GM12878 (cell line): Measurements from ENCODE around the gene HERPUD2. TPM values are rescaled to one million over a fixed set of nuclear protein-coding genes. Genes with fewer than 3 reads are reported as not detected.

Experiments used
- ATAC-seq: fragments of 200-7000 bp; cut with Tn5 transposase; 3 replicates; pipeline ENCODE4 v1.9.1; 2020; ENCODE audit warnings: mild to moderate bottlenecking, moderate library complexity
- BruUV-seq: library from RNA; stranded (reverse); fragments of 400-500 nt; replicated peaks from 2 replicates; lab custom pipeline; 2021; lab: Mats Ljungman, UMichigan
- CTCF ChIA-PET: fragments of 300-600 bp; sonication (Branson Sonifier 250); formaldehyde crosslinking; extraction: SDS; loops from one replicate; lab custom pipeline; 2021; ENCODE audit warnings: inconsistent platforms; lab: Yijun Ruan, JAX
- POLR2A ChIA-PET: fragments of 350-600 bp; formaldehyde crosslinking; extraction: SDS; loops from one replicate; lab custom pipeline; 2021; ENCODE audit warnings: inconsistent platforms; lab: Charles Lee
- RAD21 ChIA-PET: fragments of 300-600 bp; sonication (Branson Sonifier 250); formaldehyde crosslinking; loops from one replicate; lab custom pipeline; 2023; ENCODE audit warnings: antibody characterized with exemption; ENCODE audit not compliant: unreplicated experiment; lab: Charles Lee
- SMC1A ChIA-PET: fragments of 300-600 bp; sonication (Branson Sonifier 250); formaldehyde crosslinking; loops from one replicate; lab custom pipeline; 2023; ENCODE audit not compliant: unreplicated experiment, uncharacterized antibody; lab: Charles Lee
- DNase-seq: peaks from one replicate; pipeline ENCODE4 v3.0.0-alpha.2; 2011; ENCODE audit warnings: low read depth, low spot score
- FAIRE-seq: peaks from 3 replicates; lab custom pipeline; 2011; peaks lifted over from hg19 to GRCh38; lab: Jason Lieb, UNC
- H2AFZ ChIP-seq: 2 replicates; pipeline ENCODE4 v1.6.0; 2011; ENCODE audit warnings: low read depth, low read length, control low read depth; ENCODE audit not compliant: control insufficient read depth
- H3K27ac ChIP-seq: 2 replicates; pipeline ENCODE4 v1.5.1; 2011; ENCODE audit warnings: control low read depth; ENCODE audit not compliant: control insufficient read depth, insufficient read depth
- H3K27me3 ChIP-seq, 2 experiments: replicated peaks in 1 of 2; 2 replicates each; pipeline versions ENCODE4 v1.6.0 to v1.6.1; 2011; ENCODE audit warnings: low read length in 1 of 2; ENCODE audit not compliant: control insufficient read depth in 2 of 2, insufficient read depth in 2 of 2
- H3K36me3 ChIP-seq, 2 experiments: 2 replicates each; pipeline ENCODE4 v1.5.1; 2011; ENCODE audit warnings: low read length in 1 of 2; ENCODE audit not compliant: control insufficient read depth in 2 of 2, insufficient read depth in 2 of 2
- H3K4me1 ChIP-seq: 2 replicates; pipeline ENCODE4 v1.6.1; 2011; ENCODE audit warnings: mild to moderate bottlenecking, low read length, moderate library complexity, mixed read lengths; ENCODE audit not compliant: control insufficient read depth, insufficient read depth
- H3K4me2 ChIP-seq: 2 replicates; pipeline ENCODE4 v1.6.0; 2011; ENCODE audit warnings: control low read depth; ENCODE audit not compliant: control insufficient read depth, insufficient read depth
- H3K4me3 ChIP-seq: fragments of 200-600 bp; sonication (generic); 2 replicates; pipeline ENCODE4 v1.5.1; 2016
- H3K79me2 ChIP-seq: 2 replicates; pipeline ENCODE4 v1.6.0; 2011; ENCODE audit warnings: low read length; ENCODE audit not compliant: control insufficient read depth, insufficient read depth
- H3K9ac ChIP-seq: 2 replicates; pipeline ENCODE4 v1.8.0; 2011; ENCODE audit warnings: low read length, control low read depth, mixed read lengths; ENCODE audit not compliant: control insufficient read depth, insufficient read depth
- H3K9me3 ChIP-seq: replicated peaks from 3 replicates; pipeline ENCODE4 v1.5.1; 2011; ENCODE audit warnings: mild to moderate bottlenecking, low read length; ENCODE audit not compliant: control insufficient read depth, insufficient read depth
- H4K20me1 ChIP-seq: 2 replicates; pipeline ENCODE4 v1.6.0; 2011; ENCODE audit not compliant: control insufficient read depth, insufficient read depth
- ASH2L ChIP-seq: fragments of 300-600, 200-600 bp; sonication (generic); IDR thresholded peaks from 2 replicates; pipeline ENCODE4 v1.6.1; 2017; ENCODE audit warnings: low read depth, mild to moderate bottlenecking, borderline replicate concordance
- CBFB ChIP-seq: IDR thresholded peaks from 2 replicates; pipeline ENCODE4 v1.6.1; 2016; ENCODE audit warnings: antibody characterized with exemption, low read depth
- CEBPZ ChIP-seq: fragments of 150-350 bp; IDR thresholded peaks from 2 replicates; pipeline ENCODE4 v1.6.1; 2016; ENCODE audit warnings: low read depth, low read length
- E4F1 ChIP-seq: fragments of 450-650 bp; IDR thresholded peaks from 2 replicates; pipeline ENCODE4 v1.6.1; 2018; ENCODE audit warnings: borderline replicate concordance, mild to moderate bottlenecking; ENCODE audit not compliant: partially characterized antibody
- GATAD2B ChIP-seq: fragments of 450-650 bp; conservative IDR thresholded peaks from 2 replicates; pipeline ENCODE4 v1.6.1; 2017; ENCODE audit warnings: low read depth, mild to moderate bottlenecking, moderate library complexity
- IRF3 ChIP-seq: fragments of 450-650 bp; IDR thresholded peaks from 2 replicates; pipeline ENCODE4 v1.6.1; 2014; ENCODE audit warnings: mild to moderate bottlenecking
- JUNB ChIP-seq: IDR thresholded peaks from 2 replicates; pipeline ENCODE4 v1.6.1; 2016; ENCODE audit warnings: antibody characterized with exemption, mild to moderate bottlenecking
- NR2F1 ChIP-seq: fragments of 450-650 bp; conservative IDR thresholded peaks from 2 replicates; pipeline ENCODE4 v1.6.1; 2017; ENCODE audit warnings: mild to moderate bottlenecking
- PML ChIP-seq: IDR thresholded peaks from 2 replicates; pipeline ENCODE4 v1.6.1; 2012; ENCODE audit warnings: low read length, inconsistent platforms
- SMAD1 ChIP-seq: fragments of 450-650 bp; IDR thresholded peaks from 2 replicates; pipeline ENCODE4 v1.6.1; 2018; ENCODE audit warnings: mild to moderate bottlenecking, low read depth; ENCODE audit not compliant: partially characterized antibody
- SUPT20H ChIP-seq: IDR thresholded peaks from 2 replicates; pipeline ENCODE4 v1.6.1; 2011; ENCODE audit warnings: low read depth, mild to moderate bottlenecking, low read length, moderate library complexity, borderline replicate concordance; ENCODE audit not compliant: control insufficient read depth
- ZBTB11 ChIP-seq: fragments of 450-650 bp; formaldehyde crosslinking; IDR thresholded peaks from 2 replicates; pipeline ENCODE4 v1.5.0; 2022; ENCODE audit warnings: mild to moderate bottlenecking, missing genetic modification characterization
- WGBS: methylation state at CpG from one replicate; pipeline ENCODE4 v1.1.6; 2016; ENCODE audit warnings: low lambda C conversion rate; ENCODE audit not compliant: insufficient replicate concordance, insufficient coverage; ENCODE audit errors: missing lambda C conversion rate; 5-methylcytosine and 5-hydroxymethylcytosine counted together
- in situ Hi-C: fragments of 300-500 bp; cut with MboI; formaldehyde crosslinking; loops from 9 replicates; pipeline ENCODE4 v1.14.3; 2018; ENCODE audit warnings: mixed read lengths
- intact Hi-C: fragments of 100-400 bp; cut with micrococcal nuclease; formaldehyde crosslinking; loops from one replicate; pipeline ENCODE4 v1.14.2; 2022; ENCODE audit not compliant: unreplicated experiment
- polyA plus RNA-seq, 11 experiments: library from polyadenylated mRNA; depleted of rRNA in 4 of 11; unstranded in 6 of 11; stranded (reverse) in 5 of 11; fragments of >200 nt; fragmentation: Nextera tagmentation in 4 of 11; fragmentation: Illumina TruSeq in 1 of 11; extraction: Ambion mirVana in 4 of 11; extraction: Trizol in 1 of 11; gene quantifications; 1 replicate in 1 of 11; 2 replicates in 10 of 11; pipeline versions ENCODE4 v1.2.1 to v1.2.3, GENCODE V29; 2011 to 2016; ENCODE audit warnings: inconsistent platforms in 2 of 11, missing spikeins in 2 of 11, low read depth in 1 of 11
- total RNA-seq, 4 experiments: library from RNA; depleted of rRNA in 3 of 4; stranded (reverse); fragments of >200 nt in 3 of 4; fragmentation: Illumina TruSeq in 1 of 4; extraction: Trizol in 1 of 4; gene quantifications; 2 replicates each; pipeline versions ENCODE4 v1.2.1 to v1.2.3, GENCODE V29; 2013 to 2021

Gene HERPUD2
- total and polyA plus RNA-seq, 10 of the 15 experiments (the other 5 are each of a cell fraction or from before 2014, with no cell fraction given) = 4.7 to 69.6 (median 13.9) TPM

- TF ChIP-seq ZBTB11 (CRISPR knock-in tag) = no peak
- no peak for TF ChIP-seq SMAD1
- no peak for TF ChIP-seq E4F1
- no peak for TF ChIP-seq PML
- TF ChIP-seq ASH2L = no peak
Measured at GRCh38 chr7:35649711-35650110, 45.2 kb downstream of the HERPUD2 start (continued).

GRCh38 chr7:35648367-35648766, 46.6 kb downstream of the HERPUD2 start:
- peaks cover 22% of the 10 kb centered on the region for H3K4me1 ChIP-seq
- no peak overlapping the region for H2AFZ ChIP-seq
- 45% methylated on average over 3 of the region's 3 CpGs for WGBS
- ChIA-PET RAD21 (no interaction called here), CTCF (no interaction called here), POLR2A (interaction anchor here (0.9 kb wide), 1 partner anchor 19 kb away, joined by 3 read pairs; no protein-coding TSS in a partner anchor), SMC1A (interaction anchor here (0.9 to 1.1 kb wide), 2 partner anchors 16 to 40 kb away, joined by 3 to 4 read pairs; no protein-coding TSS in a partner anchor)
- no TSS peak for BruUV-seq
- in situ Hi-C loops (no loop called here), intact Hi-C loops (loop anchor here (5.0 kb wide), 1 partner anchor 44 kb away; no protein-coding TSS in a partner anchor)
- FAIRE-seq (no peak), ATAC-seq (no peak), DNase-seq (no peak)
- peaks cover 2% of the 10 kb centered on the region; the same call in 1 of the 2 replicates for H3K79me2 ChIP-seq
- peaks cover 4 to 5% of the 10 kb centered on the region in 2 experiments; a peak in 2 of 4 replicates for H3K36me3 ChIP-seq
- peaks cover 6% of the 10 kb centered on the region; the same call in 2 of the 3 replicates for H3K9me3 ChIP-seq
- no peak overlapping the region for H3K4me2 ChIP-seq
- no peak overlapping the region for H3K9ac ChIP-seq
- H3K4me3 ChIP-seq = no peak overlapping the region
- no peak overlapping the region for H3K27ac ChIP-seq
- no peaks in the 10 kb centered on the region for H3K27me3 ChIP-seq
- H4K20me1 ChIP-seq = no peaks in the 10 kb centered on the region
- TF ChIP-seq CEBPZ (no peak), JUNB (no peak), IRF3 (no peak), CBFB (no peak), NR2F1 (no peak), GATAD2B (no peak), SUPT20H (no peak)
